SU-DHL-6 (cell line): ENCODE results near the gene TSPYL2.

ENCODE experiments used
- CTCF ChIP-seq: fragments of 200-600 bp; sonication (generic); IDR thresholded peaks from one replicate; pipeline ENCODE4 v1.5.1; 2017; ENCODE audit warnings: antibody characterized with exemption, mild to moderate bottlenecking, low read length, moderate library complexity; ENCODE audit not compliant: insufficient read depth, poor library complexity, severe bottlenecking
- EZH2phosphoT487 ChIP-seq: fragments of 200-600 bp; sonication (generic), shearing (Covaris generic); conservative IDR thresholded peaks from 2 replicates; pipeline ENCODE4 v1.6.1; 2018; ENCODE audit warnings: mild to moderate bottlenecking, antibody characterized with exemption, low read length, moderate library complexity, mixed read lengths

DNA sequence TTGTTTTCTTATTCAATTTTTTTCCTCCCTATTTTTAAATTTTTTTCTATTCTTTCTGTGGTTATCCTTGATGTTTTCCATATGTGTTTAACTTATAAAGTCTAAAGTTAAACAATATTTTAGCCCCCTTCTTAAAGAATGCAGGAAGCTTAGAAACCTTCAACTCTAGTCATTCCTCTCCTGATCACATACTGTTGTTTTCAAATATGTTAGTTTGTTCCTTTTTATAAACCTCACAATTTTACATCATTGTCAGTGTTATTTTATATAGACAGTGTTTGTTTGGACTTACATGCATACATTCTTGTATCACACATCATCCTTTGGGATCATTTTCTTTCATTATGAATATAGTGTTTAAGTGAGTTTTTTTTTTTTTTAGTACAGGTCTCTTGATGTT lies 43.3 kb downstream of the TSPYL2 start:
- TF ChIP-seq EZH2phosphoT487 (no peak), CTCF (no peak)
